ENCODE data around the gene ZNF184. TPM values are rescaled to one million over a fixed set of nuclear protein-coding genes. Genes with fewer than 3 reads are reported as not detected.
A peak's percentile ranks its signal among the peaks of the same experiment; 100 is the strongest.

Gene ZNF184
- total and polyA plus RNA-seq, 9 of the 15 experiments (the other 6 are each of a cell fraction or from before 2014, with no cell fraction given), result 7.6 to 22.2 (median 12.8) TPM

GRCh38 chr6:27472617-27473400 is at the start of gene ZNF184 (continued):
- peak; percentile 13; the same call in 1 of the 2 replicates for TF ChIP-seq ELF4 (CRISPR knock-in tag; IDR thresholded peaks at IDR 0.05)
- TF ChIP-seq DLX4 (CRISPR knock-in tag; IDR thresholded peaks at IDR 0.05), result no peak
- TF ChIP-seq SMARCB1 (IDR thresholded peaks at IDR 0.05; ENCODE audit: insufficient read length, low read depth), result peak; percentile 96
- no peak for TF ChIP-seq HDAC6 (IDR thresholded peaks at IDR 0.05; ENCODE audit: low read depth, low read length)
- peak; percentile 36; the same call in 1 of the 2 replicates for TF ChIP-seq ZBTB1 (CRISPR knock-in tag; IDR thresholded peaks at IDR 0.05; ENCODE audit: borderline replicate concordance, low read depth)
- no peak for TF ChIP-seq SRSF7 (optimal IDR thresholded peaks at IDR 0.05; ENCODE audit: low read depth, low read length)
- 0 out of 2 replicates have a peak, but pooled peaks have one; percentile 85 for TF ChIP-seq XRCC5 (IDR thresholded peaks at IDR 0.05; ENCODE audit: low read depth, low read length)
- no peak for TF ChIP-seq ZNF133 (CRISPR knock-in tag; IDR thresholded peaks at IDR 0.05)
- TF ChIP-seq CCNT2 (IDR thresholded peaks at IDR 0.05; ENCODE audit: borderline replicate concordance, extremely low read depth, insufficient read length, low read depth, low read length), result peak; percentile 82
- TF ChIP-seq ZNF408 (CRISPR knock-in tag; IDR thresholded peaks at IDR 0.05; ENCODE audit: low read depth), result no peak
- no peak for TF ChIP-seq SLC30A9 (CRISPR knock-in tag; IDR thresholded peaks at IDR 0.05)
- TF ChIP-seq ZNF511 (CRISPR knock-in tag; IDR thresholded peaks at IDR 0.05), result no peak
- TF ChIP-seq HNRNPL (IDR thresholded peaks at IDR 0.05; ENCODE audit: low read depth, low read length), result no peak
- TF ChIP-seq ELF2 (CRISPR knock-in tag; IDR thresholded peaks at IDR 0.05), result no peak
- peak; percentile 85 for TF ChIP-seq ZBTB12 (CRISPR knock-in tag; IDR thresholded peaks at IDR 0.05)
- TF ChIP-seq RUNX1 (IDR thresholded peaks at IDR 0.05; ENCODE audit: low read depth), result 0 out of 2 replicates have a peak, but pooled peaks have one; percentile 62
- peak; percentile 93 for TF ChIP-seq MXI1 (IDR thresholded peaks at IDR 0.05; ENCODE audit: low read depth, low read length)
- TF ChIP-seq SNIP1 (IDR thresholded peaks at IDR 0.05; ENCODE audit: low read depth), result no peak
- TF ChIP-seq ZBTB2 (IDR thresholded peaks at IDR 0.05), result peak; percentile 93
- TF ChIP-seq, protein P1, sequence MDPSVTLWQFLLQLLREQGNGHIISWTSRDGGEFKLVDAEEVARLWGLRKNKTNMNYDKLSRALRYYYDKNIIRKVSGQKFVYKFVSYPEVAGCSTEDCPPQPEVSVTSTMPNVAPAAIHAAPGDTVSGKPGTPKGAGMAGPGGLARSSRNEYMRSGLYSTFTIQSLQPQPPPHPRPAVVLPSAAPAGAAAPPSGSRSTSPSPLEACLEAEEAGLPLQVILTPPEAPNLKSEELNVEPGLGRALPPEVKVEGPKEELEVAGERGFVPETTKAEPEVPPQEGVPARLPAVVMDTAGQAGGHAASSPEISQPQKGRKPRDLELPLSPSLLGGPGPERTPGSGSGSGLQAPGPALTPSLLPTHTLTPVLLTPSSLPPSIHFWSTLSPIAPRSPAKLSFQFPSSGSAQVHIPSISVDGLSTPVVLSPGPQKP (CRISPR knock-in tag; IDR thresholded peaks at IDR 0.05), result no peak
- TF ChIP-seq ZEB2 (IDR thresholded peaks at IDR 0.05), result peak; percentile 83
- no peak for TF ChIP-seq NCOA4 (IDR thresholded peaks at IDR 0.05; ENCODE audit: partially characterized antibody)

All from K562 (cell line).